ENCODE measurements around the gene SGCA. TPM values are rescaled to one million over a fixed set of nuclear protein-coding genes. Genes with fewer than 3 reads are reported as not detected.

Gene SGCA
- total and polyA plus RNA-seq, 9 of the 15 experiments (the other 6 are each of a cell fraction or from before 2014, with no cell fraction given) = not detected

DNA sequence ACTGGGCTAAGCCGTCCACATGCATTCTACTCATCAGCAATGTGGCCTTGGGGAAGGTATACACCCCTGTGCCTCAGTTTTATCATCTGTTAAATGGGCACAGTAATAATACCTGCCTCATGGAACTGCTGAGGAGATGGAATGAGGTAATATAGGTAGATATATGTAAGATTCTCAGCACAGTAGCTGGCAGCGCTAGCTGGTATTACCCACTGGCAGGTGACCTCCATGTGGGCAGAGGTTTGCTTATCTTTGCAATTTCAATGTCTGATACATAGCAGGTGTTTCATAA, 1.2 kb upstream of the SGCA start (continued):
- TF ChIP-seq DACH1 (IDR thresholded peaks at IDR 0.05; ENCODE audit: partially characterized antibody) = no peak
- no peak for TF ChIP-seq SNRNP70 (optimal IDR thresholded peaks at IDR 0.05; ENCODE audit: low read depth, low read length)

DNA sequence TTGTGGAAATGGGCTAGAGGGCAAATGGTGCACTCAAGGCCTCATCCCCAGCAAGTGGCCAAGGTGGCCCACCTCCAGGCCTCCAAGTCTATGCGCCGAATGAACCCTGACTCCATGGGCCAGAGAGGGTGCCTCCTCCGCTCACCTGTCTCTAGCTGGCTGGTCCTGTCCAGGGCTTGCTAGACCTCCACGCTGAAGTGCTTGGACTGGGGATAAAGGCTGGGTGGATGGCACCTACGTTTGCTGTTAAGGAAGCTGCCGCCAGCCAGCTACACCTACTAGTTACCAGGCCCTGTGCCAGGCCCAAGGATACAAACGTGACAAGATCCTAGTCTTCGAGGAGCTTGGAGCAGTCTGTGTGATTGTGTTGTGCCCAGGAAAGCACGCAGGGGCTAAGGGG, 739 bp upstream of the SGCA start:
- BruUV-seq (replicated peaks) = no TSS peak
- no peak overlapping the region for H2AFZ ChIP-seq (ENCODE audit: low read depth, low read length)
- H3K27ac ChIP-seq (ENCODE audit: extremely low read depth, low read depth, low read length) = no peak overlapping the region
- ChIA-PET CTCF (ENCODE audit: low intra/inter-chr PET ratio) (no interaction called here), POLR2A (interaction anchor here (0.6 to 1.5 kb wide), 3 partner anchors 11 to 588 kb away, joined by 3 read pairs; no protein-coding TSS in a partner anchor)
- FAIRE-seq = no peak
- H3K36me3 ChIP-seq (ENCODE audit: control insufficient read depth, insufficient read depth, low read length) = no peaks in the 10 kb centered on the region
- H3K4me2 ChIP-seq (ENCODE audit: insufficient read depth, low read length) = no peak overlapping the region
- H3K4me1 ChIP-seq (replicated peaks in 1 of 2; ENCODE audit: control insufficient read depth in 2 of 2, insufficient read depth in 2 of 2, low read length in 2 of 2) = peaks cover 10 to 32% of the 10 kb centered on the region in 2 experiments; a peak in 3 of 5 replicates
- no peak for DNase-seq (ENCODE audit: extremely low read depth in 1 of 4, low spot score in 3 of 4)
- H3K9ac ChIP-seq (ENCODE audit: insufficient read depth in 1 of 2, low read depth in 2 of 2, low read length in 2 of 2) = no peak overlapping the region
- intact Hi-C loops (cut with micrococcal nuclease) = no loop called here
- H3K27me3 ChIP-seq (ENCODE audit: control insufficient read depth in 2 of 2, insufficient read depth in 2 of 2, low read length in 2 of 2) = peaks cover 0 to 9% of the 10 kb centered on the region in 2 experiments; a peak in 1 of 5 replicates
- no peak overlapping the region for H3K4me3 ChIP-seq
- in situ Hi-C loops (cut with MboI) = no loop called here
- TF ChIP-seq CHD2 (IDR thresholded peaks at IDR 0.05; ENCODE audit: low read depth, low read length) (no peak), ZEB2 (IDR thresholded peaks at IDR 0.05) (no peak), ARID2 (IDR thresholded peaks at IDR 0.05) (no peak), YY1 (IDR thresholded peaks at IDR 0.05; ENCODE audit: borderline replicate concordance in 1 of 3, control insufficient read depth in 1 of 3, extremely low read depth in 1 of 3, insufficient read depth in 3 of 3, insufficient read length in 1 of 3, insufficient replicate concordance in 2 of 3, low read depth in 1 of 3, low read length in 2 of 3) (no peak), MYBL2 (IDR thresholded peaks at IDR 0.05; ENCODE audit: low read depth) (no peak), MYBL2 (CRISPR knock-in tag; IDR thresholded peaks at IDR 0.05; ENCODE audit: borderline replicate concordance) (no peak), JUN (IDR thresholded peaks at IDR 0.05; ENCODE audit: borderline replicate concordance, low read depth, low read length) (no peak), JUN (CRISPR knock-in tag; IDR thresholded peaks at IDR 0.05; ENCODE audit: borderline replicate concordance) (no peak), FOXM1 (IDR thresholded peaks at IDR 0.05; ENCODE audit: low read depth) (no peak), FOXM1 (CRISPR knock-in tag; IDR thresholded peaks at IDR 0.05; ENCODE audit: low read depth) (no peak), SMARCA4 (IDR thresholded peaks at IDR 0.05) (no peak), PTTG1 (tag; IDR thresholded peaks at IDR 0.05; ENCODE audit: low read depth) (no peak), ZNF444 (CRISPR knock-in tag; IDR thresholded peaks at IDR 0.05) (no peak), TCF7L2 (IDR thresholded peaks at IDR 0.05; ENCODE audit: low read depth, low read length) (no peak), TBL1XR1 (IDR thresholded peaks at IDR 0.05; ENCODE audit: low read length in 2 of 2) (no peak)
- TF ChIP-seq, protein P1, sequence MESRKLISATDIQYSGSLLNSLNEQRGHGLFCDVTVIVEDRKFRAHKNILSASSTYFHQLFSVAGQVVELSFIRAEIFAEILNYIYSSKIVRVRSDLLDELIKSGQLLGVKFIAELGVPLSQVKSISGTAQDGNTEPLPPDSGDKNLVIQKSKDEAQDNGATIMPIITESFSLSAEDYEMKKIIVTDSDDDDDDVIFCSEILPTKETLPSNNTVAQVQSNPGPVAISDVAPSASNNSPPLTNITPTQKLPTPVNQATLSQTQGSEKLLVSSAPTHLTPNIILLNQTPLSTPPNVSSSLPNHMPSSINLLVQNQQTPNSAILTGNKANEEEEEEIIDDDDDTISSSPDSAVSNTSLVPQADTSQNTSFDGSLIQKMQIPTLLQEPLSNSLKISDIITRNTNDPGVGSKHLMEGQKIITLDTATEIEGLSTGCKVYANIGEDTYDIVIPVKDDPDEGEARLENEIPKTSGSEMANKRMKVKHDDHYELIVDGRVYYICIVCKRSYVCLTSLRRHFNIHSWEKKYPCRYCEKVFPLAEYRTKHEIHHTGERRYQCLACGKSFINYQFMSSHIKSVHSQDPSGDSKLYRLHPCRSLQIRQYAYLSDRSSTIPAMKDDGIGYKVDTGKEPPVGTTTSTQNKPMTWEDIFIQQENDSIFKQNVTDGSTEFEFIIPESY (CRISPR knock-in tag; IDR thresholded peaks at IDR 0.05) = no peak
- no peaks in the 10 kb centered on the region for H3K79me2 ChIP-seq (ENCODE audit: control insufficient read depth, insufficient read depth, low read length)
- 41% methylated on average over 9 of the region's 9 CpGs for WGBS (ENCODE audit: insufficient coverage, low coverage, missing lambda C conversion rate)
- H4K20me1 ChIP-seq (replicated peaks; ENCODE audit: control insufficient read depth, insufficient read depth, low read length) = peaks cover 2% of the 10 kb centered on the region; the same call in 1 of the 2 replicates
- H3K9me1 ChIP-seq (ENCODE audit: control insufficient read depth, insufficient read depth, low read length) = no peaks in the 10 kb centered on the region
- H3K9me3 ChIP-seq (replicated peaks; ENCODE audit: control insufficient read depth, insufficient read depth, low read depth, low read length) = no peaks in the 10 kb centered on the region
- ATAC-seq = no peak
